Hair follicular keratinocyte (primary cell): Measurements from ENCODE around the gene LRAT. TPM values are rescaled to one million over a fixed set of nuclear protein-coding genes. Genes with fewer than 3 reads are reported as not detected.

Experiments
- total RNA-seq: library from RNA; depleted of rRNA; stranded (reverse); fragments of >200 nt; gene quantifications from 2 replicates; pipeline ENCODE4 v1.2.3, GENCODE V29; 2015

LRAT gene
- total RNA-seq, result 2.4 and 3.7 TPM in 2 replicates

GRCh38 chr4:154743683-154744340 lies at the start of gene LRAT:
Gene LRAT (plus strand): TSS chr4:154744000. CDS start chr4:154744327, 327 bp downstream.

DNA sequence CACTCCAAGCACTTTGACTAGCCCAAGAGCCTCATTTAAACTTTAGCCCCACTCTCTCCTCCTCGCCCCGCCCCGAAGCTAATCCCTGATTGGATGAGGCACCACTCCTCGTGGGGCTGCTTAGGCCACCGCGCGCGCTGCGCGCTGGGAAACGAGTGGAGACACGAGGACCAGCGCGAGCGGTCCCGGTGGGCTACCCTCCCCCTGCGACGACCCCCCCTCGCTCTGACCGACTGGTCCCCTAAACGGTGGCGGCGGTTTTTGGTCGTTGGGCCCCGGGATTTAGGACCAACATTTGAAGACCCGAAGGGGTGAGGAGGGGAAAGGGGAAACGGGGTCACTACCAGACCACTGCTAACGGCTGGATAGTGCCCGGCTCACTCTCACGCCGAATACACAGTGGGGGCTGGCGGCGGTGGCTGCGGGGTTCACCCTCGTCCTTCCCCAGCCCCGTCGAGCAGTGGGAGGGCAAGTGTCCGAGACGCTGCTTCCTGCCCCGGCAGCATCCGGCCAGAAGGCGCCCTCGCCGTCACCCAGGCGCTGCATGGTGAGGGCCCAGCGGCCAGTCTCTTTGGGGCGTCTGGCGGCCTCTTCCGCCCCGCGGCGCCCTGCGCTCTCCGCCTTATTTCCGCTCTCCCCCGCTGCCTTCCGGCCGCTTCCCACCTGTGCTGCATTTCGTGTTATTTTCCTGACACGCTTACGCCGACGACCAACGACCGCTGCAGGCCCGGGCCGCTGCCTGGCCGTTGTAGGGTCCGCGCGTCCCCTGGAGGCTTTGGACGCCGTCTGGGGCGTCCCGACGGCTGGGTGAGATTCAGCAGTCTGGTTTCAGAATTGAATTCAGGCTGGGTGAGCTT lies 37.6 kb downstream of the LRAT start, which contains the start of gene RBM46:
Gene RBM46 (plus strand): TSS at position 147 of the 857 bp plus-strand sequence. CDS start 15,481 bp downstream, outside the sequence.

Other genes with a start within 250 kb of the LRAT start
- 42.4 and 72.3 TPM in 2 replicates for gene PLRG1, start 193.6 kb upstream of the LRAT start, total RNA-seq
- gene FGB, start 181.0 kb upstream of the LRAT start, total RNA-seq, result not detected in 2 replicates
- gene FGA, start 153.3 kb upstream of the LRAT start, total RNA-seq, result not detected in 2 replicates
- gene FGG, start 131.3 kb upstream of the LRAT start, total RNA-seq, result not detected in 2 replicates
- 0.27 and 1.6 TPM in 2 replicates for gene RBM46, start 37.3 kb downstream of the LRAT start, total RNA-seq